Skin of body (tissue), 2 donors: Measurements from ENCODE around the gene NATD1. TPM values are rescaled to one million over a fixed set of nuclear protein-coding genes. Genes with fewer than 3 reads are reported as not detected.

Experiments used
- DNase-seq: peaks from one replicate; lab custom pipeline; 2025; lab: John Stamatoyannopoulos, UW
- total RNA-seq: library from RNA; depleted of rRNA; stranded (reverse); fragments of >200 nt; gene quantifications from one replicate; pipeline ENCODE4 v1.2.3, GENCODE V29; 2014

NATD1 gene, protein sequence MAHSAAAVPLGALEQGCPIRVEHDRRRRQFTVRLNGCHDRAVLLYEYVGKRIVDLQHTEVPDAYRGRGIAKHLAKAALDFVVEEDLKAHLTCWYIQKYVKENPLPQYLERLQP
- 3.6 TPM for total RNA-seq

DNA sequence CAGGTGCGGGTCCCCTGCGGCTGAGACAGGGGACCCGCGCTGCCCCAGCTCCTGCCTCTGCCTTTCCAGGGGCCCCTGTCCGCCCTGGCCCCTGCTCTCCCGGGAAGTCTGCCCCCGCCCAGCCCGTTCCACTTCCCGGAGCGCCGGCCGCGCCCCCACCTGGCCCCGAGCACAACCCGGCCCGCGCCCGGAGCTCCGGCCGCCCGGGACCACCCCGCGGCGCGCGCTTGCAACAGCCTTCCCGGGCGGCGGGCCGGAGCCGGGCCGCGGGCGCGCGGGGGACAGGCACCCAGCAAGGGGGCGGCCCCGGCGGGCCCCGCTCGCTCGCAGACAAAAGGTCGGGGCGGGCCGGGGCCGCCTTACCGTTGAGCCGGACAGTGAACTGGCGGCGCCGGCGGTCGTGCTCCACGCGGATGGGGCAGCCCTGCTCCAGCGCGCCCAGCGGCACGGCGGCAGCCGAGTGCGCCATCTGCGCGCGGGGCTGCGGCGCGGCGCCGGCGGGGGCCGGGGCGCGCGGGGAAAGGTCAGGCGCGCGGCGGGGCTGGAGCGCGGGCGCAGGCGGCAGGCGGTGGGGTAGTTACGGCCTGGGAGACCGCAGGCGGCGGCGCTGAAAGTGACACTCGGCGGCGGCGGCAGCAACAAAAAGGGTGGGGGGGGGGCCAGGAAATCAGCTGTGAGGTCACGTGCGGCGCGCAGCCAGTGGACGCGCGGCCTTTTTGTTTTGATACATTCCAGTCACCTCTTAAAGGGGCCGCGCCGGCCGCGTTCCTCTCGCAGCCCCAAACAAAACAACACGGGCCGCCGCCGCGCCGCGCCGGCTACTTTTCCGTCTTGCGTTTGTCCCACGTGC, at the start of gene NATD1:
Gene NATD1 (minus strand): TSS at position 615 of the 850 bp plus-strand sequence. CDS start 146 bp downstream, at position 469.
- peak; percentile 49 for DNase-seq

- DNase-seq = no peak
These were observed 48.7 kb upstream of the NATD1 start for GRCh38 chr17:21301593-21302550.

DNA sequence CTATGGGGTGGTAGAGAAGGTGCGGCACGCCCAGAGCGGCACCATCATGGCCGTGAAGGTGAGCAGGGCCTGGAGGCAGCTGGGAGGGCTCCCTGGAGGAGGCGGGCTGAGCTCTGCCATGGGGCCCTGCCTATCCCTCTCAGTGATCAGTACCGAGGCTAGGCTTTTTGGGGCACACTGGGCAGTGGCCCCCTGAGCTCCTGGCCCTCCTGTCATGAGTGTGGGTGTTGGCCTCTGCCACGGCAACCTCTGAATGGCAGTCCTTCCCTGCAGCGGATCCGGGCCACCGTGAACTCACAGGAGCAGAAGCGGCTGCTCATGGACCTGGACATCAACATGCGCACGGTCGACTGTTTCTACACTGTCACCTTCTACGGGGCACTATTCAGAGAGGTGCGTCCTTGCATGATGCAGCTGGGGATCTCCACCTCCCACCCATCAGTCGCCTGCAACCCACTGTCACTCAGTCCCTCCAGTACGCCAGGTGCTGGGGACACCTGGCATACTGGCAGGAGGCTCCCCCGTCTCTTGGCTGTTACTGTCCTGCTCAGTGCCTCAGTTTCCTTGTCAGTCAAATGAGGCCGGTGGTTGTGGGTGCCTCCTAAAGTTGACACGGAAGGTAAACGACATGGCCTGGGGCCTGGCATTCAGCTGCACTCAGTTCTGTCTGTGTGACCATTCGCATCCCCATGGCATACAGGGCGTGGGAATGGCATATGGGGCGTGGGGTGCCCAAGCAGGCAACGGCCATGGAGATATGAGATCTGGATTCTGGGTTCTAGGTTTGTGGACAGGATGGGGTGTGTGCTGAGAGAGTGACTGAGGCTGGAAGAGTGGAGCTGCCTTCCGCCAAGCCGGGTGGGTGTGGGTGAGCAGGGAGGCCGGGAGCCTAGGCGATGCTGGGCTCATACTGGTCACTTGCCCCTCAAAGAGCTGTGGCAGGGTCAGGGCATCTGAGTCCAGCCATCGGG, 47.7 kb upstream of the NATD1 start:
- DNase-seq = no peak

- DNase-seq = peak; percentile 19
These were observed 46.9 kb upstream of the NATD1 start for GRCh38 chr17:21299981-21300600.

DNA sequence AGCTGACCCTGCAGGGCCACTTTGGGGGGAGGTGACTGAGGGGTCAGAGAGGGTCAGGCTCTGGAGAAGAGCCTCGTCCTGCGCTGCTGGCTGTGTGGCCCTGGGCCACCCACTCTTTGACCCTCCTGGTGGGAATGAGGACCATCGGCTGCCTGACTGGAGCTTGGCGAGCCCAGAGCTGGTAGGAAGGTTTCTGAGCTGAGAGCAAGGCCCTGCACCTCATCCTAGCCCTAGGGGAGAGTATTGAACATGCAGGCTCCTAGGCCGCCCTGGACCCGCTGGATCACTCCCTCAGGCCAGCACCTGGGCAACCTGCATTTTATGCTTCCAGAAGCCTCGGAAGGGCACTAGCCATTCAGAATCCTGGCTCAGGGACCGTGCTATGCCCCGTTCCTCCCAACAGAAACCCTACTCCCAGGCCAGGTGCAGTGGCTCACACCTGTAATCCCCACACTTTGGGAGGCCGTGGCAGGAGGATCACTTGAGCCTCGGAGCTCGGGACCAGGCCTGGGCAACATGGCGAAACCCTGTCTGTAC, 45.8 kb upstream of the NATD1 start:
- DNase-seq = no peak

DNA sequence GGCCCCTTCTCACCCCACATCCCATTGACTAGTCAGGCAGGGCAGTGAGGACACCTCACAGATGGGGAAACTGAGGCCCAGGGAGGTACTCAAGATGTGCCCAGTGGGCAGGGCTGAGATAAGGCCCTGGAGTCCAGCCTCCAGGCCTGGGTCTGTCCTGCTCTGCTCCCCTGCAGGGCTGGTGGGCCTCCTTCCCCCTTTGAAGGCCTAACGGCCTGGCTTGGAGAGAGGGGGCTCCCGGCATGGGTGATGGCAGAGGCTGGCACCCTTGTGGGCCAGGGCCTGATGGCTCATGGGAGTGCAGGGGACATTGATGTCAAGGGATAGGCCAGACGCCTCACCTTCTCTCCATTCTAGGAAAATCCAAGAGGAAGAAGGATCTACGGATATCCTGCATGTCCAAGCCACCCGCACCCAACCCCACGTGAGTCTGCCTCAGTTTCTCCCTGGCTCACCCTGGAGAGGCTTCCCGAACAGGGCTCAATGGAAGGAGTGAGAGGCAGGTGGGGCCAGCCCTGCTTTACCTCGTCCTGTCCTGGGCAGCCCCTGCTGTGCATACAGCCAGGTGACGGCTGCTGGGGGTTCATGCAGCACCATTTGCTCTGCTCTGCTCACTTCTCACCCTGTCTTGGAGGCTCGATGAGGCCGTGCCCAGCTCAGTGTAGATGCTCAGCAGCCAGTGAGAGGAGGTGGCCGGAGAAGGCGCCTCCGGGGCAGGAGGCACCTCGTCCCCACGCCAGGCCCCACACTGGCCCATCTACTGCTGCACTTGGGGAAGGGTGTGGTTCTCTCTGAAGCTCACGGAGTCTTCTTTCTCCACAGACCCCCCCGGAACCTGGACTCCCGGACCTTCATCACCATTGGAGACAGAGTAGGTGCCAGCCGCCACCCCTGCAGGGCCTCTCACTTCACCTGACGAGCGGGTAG, 45.1 kb upstream of the NATD1 start:
- DNase-seq = no peak

- DNase-seq = no peak
These were observed 44.4 kb upstream of the NATD1 start for GRCh38 chr17:21297597-21297996.

DNA sequence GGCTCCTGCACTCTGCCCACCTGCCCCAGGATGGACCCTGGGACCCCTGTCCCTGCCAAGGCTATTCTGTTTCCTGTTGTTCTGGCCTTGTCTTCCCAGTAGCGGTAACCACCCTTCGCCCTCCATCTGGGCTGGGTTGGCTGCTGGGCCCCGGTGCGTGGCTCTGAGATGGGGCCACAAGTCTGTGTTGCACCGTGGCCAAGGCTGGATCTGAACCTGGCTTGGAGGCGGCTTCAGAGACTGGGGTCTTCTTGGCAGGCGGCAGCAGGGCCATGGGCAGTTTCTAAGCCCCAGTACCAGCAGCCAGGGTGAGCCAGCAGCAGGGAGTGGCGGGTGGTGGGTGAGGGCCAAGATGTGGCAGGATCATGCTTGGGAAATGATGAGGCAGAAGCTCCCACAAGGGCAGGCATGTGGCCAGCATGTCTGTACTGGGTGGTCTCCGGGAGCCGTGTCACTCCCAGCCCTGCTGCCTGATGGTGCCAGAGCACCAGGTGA, 43.9 kb upstream of the NATD1 start:
- DNase-seq = no peak

- no peak for DNase-seq
These were observed 43.2 kb upstream of the NATD1 start for GRCh38 chr17:21296097-21297025.

DNA sequence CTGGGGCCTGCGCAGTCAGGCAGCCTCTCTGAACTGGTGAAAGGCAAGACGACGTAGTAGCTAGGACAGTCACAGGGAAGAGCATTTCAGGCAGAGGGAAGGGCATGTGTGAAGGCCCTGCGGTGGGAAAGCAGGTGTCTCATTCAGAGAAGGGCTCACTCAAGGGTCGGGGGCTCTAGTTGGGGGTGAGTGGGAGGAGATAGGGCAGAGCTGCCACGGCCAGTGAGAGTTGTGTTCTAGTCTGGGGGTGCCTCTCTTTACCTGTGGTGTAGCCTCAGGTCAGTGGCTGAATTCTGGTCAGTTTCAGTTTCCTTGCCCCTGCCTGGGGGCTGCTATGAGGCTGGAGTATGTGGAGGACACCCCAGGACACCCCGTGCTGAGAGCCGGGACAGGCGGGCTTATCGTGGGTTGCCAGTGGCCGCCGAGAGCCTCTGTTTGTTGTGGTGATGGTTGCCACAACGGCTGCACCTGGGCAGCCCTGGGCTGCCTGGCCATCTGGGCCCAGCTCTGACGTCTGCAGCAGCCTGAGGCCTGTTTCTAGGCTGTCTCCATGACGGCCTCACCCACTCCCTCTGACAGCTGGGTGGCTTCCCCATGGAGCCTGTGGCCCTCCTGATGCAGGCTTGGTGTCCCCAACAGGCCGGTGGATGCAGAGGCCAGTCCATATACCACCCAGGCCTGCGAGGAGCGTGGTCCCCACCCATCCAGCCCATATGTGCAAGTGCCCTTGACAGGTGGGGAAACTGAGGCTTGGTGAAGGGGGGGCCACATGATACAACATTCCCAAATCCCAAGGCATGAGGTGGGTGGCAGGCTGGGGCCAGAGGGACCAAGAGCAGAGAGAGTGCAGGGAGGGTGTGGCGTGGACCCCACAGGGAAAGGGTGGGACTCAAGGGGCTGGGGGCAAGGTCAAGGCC, 42.1 kb upstream of the NATD1 start:
- DNase-seq = no peak

- no peak for DNase-seq
These were observed 41.3 kb upstream of the NATD1 start for GRCh38 chr17:21294321-21295035.

GRCh38 chr17:21293831-21294210, 40.6 kb upstream of the NATD1 start:
- no peak for DNase-seq

DNA sequence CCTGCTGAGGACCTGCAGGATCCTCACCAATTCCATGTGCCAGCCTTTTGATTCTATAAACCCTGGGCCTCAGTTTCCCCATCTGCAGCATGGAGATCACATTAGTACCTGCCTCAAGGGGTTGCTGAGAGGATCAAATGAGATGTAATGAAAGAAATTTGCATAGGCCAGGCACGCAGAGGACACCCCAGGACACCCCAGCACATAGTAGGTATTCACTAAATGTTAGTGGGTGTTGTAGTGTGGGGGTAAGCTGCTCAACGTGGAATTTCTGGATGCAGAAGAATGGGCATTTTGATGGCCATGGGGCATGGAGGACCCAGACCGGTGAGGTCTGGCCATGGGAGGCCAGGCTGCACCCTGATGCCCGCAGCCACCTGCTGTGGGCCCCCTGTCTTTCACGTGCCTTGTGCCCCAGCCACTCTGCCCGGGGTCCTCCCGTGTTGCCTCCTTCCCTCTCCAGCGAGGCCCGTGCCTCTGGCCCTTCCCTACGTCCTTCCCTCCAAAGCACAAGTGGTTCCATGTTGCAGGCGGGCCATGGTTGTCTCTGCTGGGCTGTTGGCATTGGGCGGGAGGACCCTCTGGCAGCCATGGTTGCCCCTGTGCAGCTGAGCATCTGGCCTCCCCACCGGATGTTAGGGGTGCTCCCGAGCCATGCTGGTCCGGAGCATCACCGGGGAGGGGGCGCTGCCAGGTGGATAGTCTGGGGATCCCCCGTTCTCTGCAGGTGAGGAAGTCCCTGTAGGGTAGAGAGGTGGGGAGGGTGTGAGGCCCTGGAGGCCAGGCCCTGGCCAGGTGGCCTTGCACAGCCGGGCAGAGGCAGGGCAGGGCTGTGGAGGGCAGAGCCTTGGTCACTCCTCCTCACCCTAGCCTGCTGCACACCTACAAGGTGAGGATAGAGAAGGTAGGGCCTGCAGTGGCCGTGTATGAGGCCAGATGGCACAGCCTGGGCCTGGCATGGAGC, 39.9 kb upstream of the NATD1 start:
- DNase-seq = no peak

GRCh38 chr17:21291862-21292261, 38.7 kb upstream of the NATD1 start:
- DNase-seq = no peak

GRCh38 chr17:21291357-21291756, 38.1 kb upstream of the NATD1 start:
- no peak for DNase-seq
